BJ (cell line): Measurements from ENCODE around the gene ARG2. TPM values are rescaled to one million over a fixed set of nuclear protein-coding genes. Genes with fewer than 3 reads are reported as not detected.

Source experiments
- CTCF ChIA-PET: fragments of 350-600 bp; formaldehyde crosslinking; extraction: SDS; loops from one replicate; lab custom pipeline; 2021; ENCODE audit warnings: antibody characterized with exemption, inconsistent platforms; lab: Yijun Ruan, JAX
- POLR2A ChIA-PET: fragments of 300-600 bp; sonication (Branson Sonifier 250); formaldehyde crosslinking; extraction: SDS; loops from one replicate; lab custom pipeline; 2021; ENCODE audit warnings: antibody characterized with exemption; lab: Charles Lee
- DNase-seq: peaks from one replicate; pipeline ENCODE4 v3.0.0-alpha.2; 2011; ENCODE audit warnings: low read depth
- H3K27me3 ChIP-seq: 2 replicates; pipeline ENCODE4 v1.6.0; 2011; ENCODE audit warnings: low read length; ENCODE audit not compliant: control insufficient read depth, insufficient read depth
- H3K36me3 ChIP-seq: 2 replicates; pipeline ENCODE4 v1.5.1; 2011; ENCODE audit warnings: low read length; ENCODE audit not compliant: control insufficient read depth, insufficient read depth
- H3K4me3 ChIP-seq: 2 replicates; pipeline ENCODE4 v1.5.1; 2011; ENCODE audit warnings: low read depth, mild to moderate bottlenecking, control low read depth, low read length
- CTCF ChIP-seq: IDR thresholded peaks from 2 replicates; pipeline ENCODE4 v1.5.1; 2011; ENCODE audit warnings: low read depth, mild to moderate bottlenecking, control low read depth, inconsistent platforms, low read length, moderate library complexity; ENCODE audit not compliant: insufficient read depth
- polyA plus RNA-seq: library from polyadenylated mRNA; depleted of rRNA; stranded (reverse); fragments of >200 nt; gene quantifications from 2 replicates; pipeline ENCODE4 v1.2.3, GENCODE V29; 2011

The ARG2 gene
- polyA plus RNA-seq, 1 experiment = 7.7 TPM

GRCh38 chr14:67643713-67644112 lies 24.0 kb downstream of the ARG2 start:
- CTCF ChIA-PET = interaction anchor here (0.6 to 1.4 kb wide), 6 partner anchors 9 to 25 kb away, joined by 3 to 6 read pairs (median 4); no protein-coding TSS in a partner anchor
- POLR2A ChIA-PET = no interaction called here
- H3K36me3 ChIP-seq = peaks cover 4% of the 10 kb centered on the region; the same call in 1 of the 2 replicates
- H3K4me3 ChIP-seq = no peak overlapping the region
- no peak for DNase-seq
- no peaks in the 10 kb centered on the region for H3K27me3 ChIP-seq
- no peak for TF ChIP-seq CTCF

- no peaks in the 10 kb centered on the region for H3K27me3 ChIP-seq
- CTCF ChIA-PET = interaction anchor here (0.6 to 1.4 kb wide), 6 partner anchors 9 to 25 kb away, joined by 3 to 6 read pairs (median 4); no protein-coding TSS in a partner anchor
- H3K4me3 ChIP-seq = no peak overlapping the region
- peaks cover 4% of the 10 kb centered on the region for H3K36me3 ChIP-seq
- POLR2A ChIA-PET = no interaction called here
- no peak for DNase-seq
- TF ChIP-seq CTCF = no peak
Observed at GRCh38 chr14:67644428-67644827, 24.7 kb downstream of the ARG2 start.

GRCh38 chr14:67645414-67645813 lies 25.7 kb downstream of the ARG2 start:
- no peak for DNase-seq
- peaks cover 9% of the 10 kb centered on the region for H3K36me3 ChIP-seq
- POLR2A ChIA-PET = no interaction called here
- CTCF ChIA-PET = interaction anchor here (1.4 kb wide), 1 partner anchor 26 kb away, joined by 4 read pairs; no protein-coding TSS in a partner anchor
- H3K27me3 ChIP-seq = no peaks in the 10 kb centered on the region
- no peak for TF ChIP-seq CTCF
- H3K4me3 ChIP-seq = no peak overlapping the region

DNA sequence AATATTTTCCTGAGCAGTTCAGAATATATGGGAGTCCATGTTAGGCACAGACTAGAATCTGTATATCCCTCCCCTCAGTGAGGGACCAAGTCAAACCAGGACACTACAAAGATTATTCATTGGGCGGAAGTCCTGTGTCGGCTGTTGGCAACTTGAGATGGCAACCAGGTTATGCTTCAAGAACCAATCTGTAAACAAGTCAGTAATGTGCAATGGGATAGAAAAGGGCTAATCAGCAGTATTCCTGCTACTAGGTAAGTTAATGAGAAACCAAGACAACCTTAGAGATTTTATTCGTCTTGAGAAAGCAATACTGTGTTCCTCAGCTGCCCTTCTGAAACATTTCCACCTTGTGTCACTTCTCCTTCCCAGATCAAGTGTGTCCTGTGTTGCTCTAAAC lies 26.4 kb downstream of the ARG2 start:
- no peak for DNase-seq
- Histone ChIP-seq H3K27me3 (no peaks in the 10 kb centered on the region), H3K36me3 (peaks cover 9% of the 10 kb centered on the region), H3K4me3 (no peak overlapping the region)
- TF ChIP-seq CTCF = no peak
- POLR2A ChIA-PET = no interaction called here
- CTCF ChIA-PET = no interaction called here

DNA sequence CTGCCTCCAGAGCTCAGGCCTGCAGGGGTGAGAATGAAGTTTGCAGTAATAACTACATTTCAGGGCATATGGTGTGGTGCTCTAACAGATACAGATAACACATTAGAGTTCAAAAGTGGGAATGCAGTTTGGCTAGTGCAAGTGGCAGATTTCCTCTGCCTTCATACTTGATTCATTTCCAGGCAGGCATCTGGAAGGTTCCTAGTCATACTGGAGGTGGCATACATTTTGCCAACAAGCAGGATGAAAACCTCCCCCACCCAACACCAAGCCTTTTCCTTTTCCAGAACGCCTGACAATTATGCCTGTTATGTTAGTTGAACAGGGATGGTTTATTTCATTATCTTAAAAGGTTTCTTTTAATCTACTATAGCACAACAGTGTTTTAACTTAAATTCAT lies 30.4 kb downstream of the ARG2 start:
- no peak for TF ChIP-seq CTCF
- ChIA-PET CTCF (no interaction called here), POLR2A (no interaction called here)
- no peak for DNase-seq
- Histone ChIP-seq H3K4me3 (no peak overlapping the region), H3K36me3 (peaks cover 19% of the 10 kb centered on the region), H3K27me3 (no peaks in the 10 kb centered on the region)
